ENCODE data around the gene TIAM1. TPM values are rescaled to one million over a fixed set of nuclear protein-coding genes. Genes with fewer than 3 reads are reported as not detected.

The TIAM1 gene
- total RNA-seq, 4 donors from 2014 or later = 85.1 to 114 (median 99.6) TPM

- H3K4me3 ChIP-seq (ENCODE audit: low read depth, poor library complexity, severe bottlenecking) = no peak overlapping the region
- intact Hi-C loops (cut with DNase I; ENCODE audit: low total_unique reads) = no loop called here
- DNase-seq (ENCODE audit: low spot score in 2 of 2) = no peak
- no peak for TF ChIP-seq POLR2A (IDR thresholded peaks at IDR 0.05)
- no peak for TF ChIP-seq CTCF (IDR thresholded peaks at IDR 0.05)
- 80 to 82% methylated on average over 2 of the region's 2 CpGs for WGBS, 2 donors
These were observed 13.9 kb downstream of the TIAM1 start for GRCh38 chr21:31330144-31330483.

- intact Hi-C loops (cut with DNase I; ENCODE audit: low total_unique reads) = no loop called here
- TF ChIP-seq POLR2A (IDR thresholded peaks at IDR 0.05) (no peak), CTCF (IDR thresholded peaks at IDR 0.05) (no peak)
- 94 to 97% methylated on average over 9 of the region's 9 CpGs for WGBS, 2 donors
- no peak for DNase-seq (ENCODE audit: low spot score in 2 of 2)
- no peak overlapping the region for H3K4me3 ChIP-seq (ENCODE audit: low read depth, poor library complexity, severe bottlenecking)
These were observed 14.5 kb downstream of the TIAM1 start for GRCh38 chr21:31329456-31330143.

DNA sequence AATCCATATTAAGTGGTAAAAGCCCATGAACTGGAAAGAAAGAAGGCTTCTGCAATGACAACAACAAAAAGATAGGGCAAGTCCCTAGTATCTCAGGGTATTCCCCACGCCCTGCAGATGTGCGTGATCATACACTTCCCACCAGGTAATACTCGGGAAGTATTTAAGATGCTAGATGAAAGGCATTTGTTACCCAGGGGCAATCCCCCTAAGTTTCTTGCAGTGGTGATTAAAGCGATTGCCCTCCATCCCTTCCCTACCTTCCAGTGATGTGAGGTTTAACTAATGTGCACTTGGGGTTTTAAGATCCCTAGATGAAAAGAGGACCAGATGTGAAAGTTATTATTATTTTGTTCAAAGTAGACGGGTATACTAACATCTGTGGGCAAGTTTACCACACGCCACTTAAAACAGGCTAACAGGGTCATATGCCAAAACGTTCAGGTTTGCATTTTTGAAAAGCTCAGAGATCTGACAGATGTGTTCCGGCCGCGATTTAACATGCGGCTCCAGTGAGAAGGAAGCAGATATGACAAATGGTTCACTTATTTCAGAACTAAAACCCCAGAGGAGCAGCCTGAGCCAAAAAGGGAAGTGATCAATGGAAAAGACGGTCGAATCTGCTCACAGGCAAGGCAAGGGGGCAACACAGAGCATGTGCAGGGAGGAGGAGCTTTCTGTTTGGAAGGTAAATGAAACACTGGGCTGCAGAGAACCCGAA lies 17.4 kb downstream of the TIAM1 start:
- TF ChIP-seq CTCF (IDR thresholded peaks at IDR 0.05) (no peak), POLR2A (IDR thresholded peaks at IDR 0.05) (no peak)
- no peak for DNase-seq (ENCODE audit: low spot score in 2 of 2)
- intact Hi-C loops (cut with DNase I; ENCODE audit: low total_unique reads) = no loop called here
- no peak overlapping the region for H3K4me3 ChIP-seq (ENCODE audit: low read depth, poor library complexity, severe bottlenecking)
- WGBS, 2 donors = 28 to 30% methylated on average over 14 of the region's 14 CpGs

DNA sequence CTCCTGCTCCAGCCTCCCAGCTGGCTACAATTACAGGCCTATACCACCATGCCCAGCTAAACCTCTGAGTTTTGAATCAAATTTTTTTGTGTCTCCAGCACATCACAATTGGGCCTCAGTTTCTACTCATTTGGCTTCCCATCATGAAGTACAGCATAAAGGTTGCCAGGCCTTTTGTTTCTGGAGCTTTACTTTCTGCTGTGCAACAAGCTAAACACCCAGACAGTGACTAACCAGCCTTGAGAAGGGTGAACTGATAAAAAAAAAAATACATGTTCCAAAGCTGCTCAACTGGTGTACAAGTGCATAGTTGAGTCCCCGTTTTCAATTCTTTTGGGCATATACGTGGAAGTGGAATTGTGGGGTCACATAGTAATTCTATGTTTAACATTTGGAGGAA lies 25.1 kb downstream of the TIAM1 start:
- H3K4me3 ChIP-seq (ENCODE audit: low read depth, poor library complexity, severe bottlenecking) = no peak overlapping the region
- intact Hi-C loops (cut with DNase I; ENCODE audit: low total_unique reads) = no loop called here
- DNase-seq (ENCODE audit: low spot score in 2 of 2) = no peak
- 89 to 92% methylated on average over 2 of the region's 2 CpGs for whole genome bisulfite sequencing, 2 donors
- TF ChIP-seq CTCF (IDR thresholded peaks at IDR 0.05) (no peak), POLR2A (IDR thresholded peaks at IDR 0.05) (no peak)

GRCh38 chr21:31317688-31318087 lies 26.4 kb downstream of the TIAM1 start:
- no peak for TF ChIP-seq CTCF (IDR thresholded peaks at IDR 0.05)
- TF ChIP-seq POLR2A (IDR thresholded peaks at IDR 0.05) = no peak
- no peak for DNase-seq (ENCODE audit: low spot score in 2 of 2)
- no peak overlapping the region for H3K4me3 ChIP-seq (ENCODE audit: low read depth, poor library complexity, severe bottlenecking)
- intact Hi-C loops (cut with DNase I; ENCODE audit: low total_unique reads) = no loop called here
- WGBS, 2 donors = 94 to 100% methylated on average over 1 of the region's 1 CpG

All from lower leg skin (tissue), 4 donors.